Tibial artery (tissue), 4 donors: Measurements from ENCODE around the gene PTCD2.

Experiments used
- DNase-seq, 2 donors: peaks; one replicate each; pipeline ENCODE4 v3.0.0-alpha.2; 2019
- H3K27ac ChIP-seq, 2 donors: fragments of 200-600 bp; sonication (generic) in 1 of 2; 1 replicate in 1 of 2; 2 replicates in 1 of 2; pipeline ENCODE4 v1.5.1; 2018 to 2019; ENCODE audit warnings: mild to moderate bottlenecking in 1 of 2
- H3K27me3 ChIP-seq, 2 donors: fragments of 200-600 bp; sonication (generic) in 1 of 2; one replicate each; pipeline versions ENCODE4 v1.5.1 to v1.6.0; 2016 to 2019
- H3K36me3 ChIP-seq, 3 donors: fragments of 200-600 bp; sonication (generic) in 2 of 3; one replicate each; pipeline ENCODE4 v1.5.1; 2016 to 2019; ENCODE audit warnings: mild to moderate bottlenecking in 2 of 3
- H3K4me1 ChIP-seq, 4 donors: fragments of 200-600 bp; sonication (generic) in 2 of 4; 1 replicate in 3 of 4; 2 replicates in 1 of 4; pipeline ENCODE4 v1.5.1; 2016 to 2019
- H3K4me3 ChIP-seq, 2 donors: fragments of 200-600 bp; sonication (generic) in 1 of 2; 1 replicate in 1 of 2; 2 replicates in 1 of 2; pipeline ENCODE4 v1.5.1; 2018 to 2019; ENCODE audit warnings: mild to moderate bottlenecking in 2 of 2
- H3K9me3 ChIP-seq, 3 donors: fragments of 200-600 bp; sonication (generic) in 1 of 3; one replicate each; pipeline ENCODE4 v1.5.1; 2016 to 2019
- CTCF ChIP-seq, 2 experiments: fragments of 200-600 bp in 1 of 2; fragments of 450-650 bp in 1 of 2; IDR thresholded peaks; one replicate each; pipeline ENCODE4 v1.5.1; 2017 to 2019; ENCODE audit warnings: antibody characterized with exemption in 2 of 2, mild to moderate bottlenecking in 1 of 2, moderate library complexity in 1 of 2
- intact Hi-C: fragments of 100-400 bp; cut with DNase I; formaldehyde crosslinking; loops from one replicate; pipeline ENCODE4 v1.15.0; 2023; ENCODE audit warnings: low total_unique reads

The PTCD2 gene

GRCh38 chr5:72372331-72372730 is 52.2 kb downstream of the PTCD2 start:
- no peak overlapping the region for H3K4me3 ChIP-seq
- intact Hi-C loops = loop anchor here (5.0 to 10.0 kb wide), 2 partner anchors 135 to 232 kb away; partner anchors contain the start of gene ZNF366
- no peaks in the 10 kb centered on the region for H3K9me3 ChIP-seq
- H3K36me3 ChIP-seq = no peaks in the 10 kb centered on the region
- H3K27ac ChIP-seq = no peak overlapping the region
- DNase-seq = no peak
- peaks cover 0 to 24% (median 2%) of the 10 kb centered on the region in 4 donors for H3K4me1 ChIP-seq
- H3K27me3 ChIP-seq = no peaks in the 10 kb centered on the region
- TF ChIP-seq CTCF (IDR thresholded peaks at IDR 0.05) = no peak

GRCh38 chr5:72372923-72373322 is 52.8 kb downstream of the PTCD2 start:
- no peaks in the 10 kb centered on the region for H3K36me3 ChIP-seq
- intact Hi-C loops = loop anchor here (5.0 to 10.0 kb wide), 2 partner anchors 134 to 232 kb away; partner anchors contain the start of gene ZNF366

GRCh38 chr5:72374844-72375243 is 54.7 kb downstream of the PTCD2 start:
- H3K4me1 ChIP-seq = peaks cover 0 to 33% (median 21%) of the 10 kb centered on the region in 4 donors
- no peak for TF ChIP-seq CTCF (IDR thresholded peaks at IDR 0.05)
- DNase-seq = no peak
- intact Hi-C loops = loop anchor here (5.0 to 10.0 kb wide), 2 partner anchors 132 to 230 kb away; partner anchors contain the start of gene ZNF366
- no peaks in the 10 kb centered on the region for H3K36me3 ChIP-seq
- no peaks in the 10 kb centered on the region for H3K27me3 ChIP-seq
- H3K9me3 ChIP-seq = no peaks in the 10 kb centered on the region
- H3K27ac ChIP-seq = no peak overlapping the region
- H3K4me3 ChIP-seq = no peak overlapping the region

More at GRCh38 chr5:72372923-72373322, 52.8 kb downstream of the PTCD2 start:
- peaks cover 0 to 30% (median 8%) of the 10 kb centered on the region in 4 donors for H3K4me1 ChIP-seq
- DNase-seq = no peak
- TF ChIP-seq CTCF (IDR thresholded peaks at IDR 0.05) = no peak
- no peak overlapping the region for H3K27ac ChIP-seq
- no peaks in the 10 kb centered on the region for H3K9me3 ChIP-seq
- H3K4me3 ChIP-seq = no peak overlapping the region
- no peaks in the 10 kb centered on the region for H3K27me3 ChIP-seq

- H3K4me3 ChIP-seq = no peak overlapping the region
- TF ChIP-seq CTCF (IDR thresholded peaks at IDR 0.05) = no peak
- DNase-seq = no peak
- no peak overlapping the region for H3K27ac ChIP-seq
- no peaks in the 10 kb centered on the region for H3K36me3 ChIP-seq
- H3K9me3 ChIP-seq = no peaks in the 10 kb centered on the region
- no peaks in the 10 kb centered on the region for H3K27me3 ChIP-seq
- peaks cover 0 to 40% (median 24%) of the 10 kb centered on the region in 4 donors for H3K4me1 ChIP-seq
- intact Hi-C loops = loop anchor here (10.0 kb wide), 1 partner anchor 228 kb away; no protein-coding TSS in a partner anchor
Measured at GRCh38 chr5:72376381-72376780, 56.2 kb downstream of the PTCD2 start.

- Histone ChIP-seq H3K4me3 (no peak overlapping the region), H3K4me1 (peaks cover 0 to 41% (median 25%) of the 10 kb centered on the region in 4 donors), H3K36me3 (no peaks in the 10 kb centered on the region), H3K27me3 (no peaks in the 10 kb centered on the region), H3K27ac (peak overlapping the region; percentile 57 to 62), H3K9me3 (no peaks in the 10 kb centered on the region)
- TF ChIP-seq CTCF (IDR thresholded peaks at IDR 0.05) = no peak
- intact Hi-C loops = loop anchor here (10.0 kb wide), 1 partner anchor 227 kb away; no protein-coding TSS in a partner anchor
- DNase-seq = peak; percentile 68 to 87
Measured at GRCh38 chr5:72377910-72378638, 57.9 kb downstream of the PTCD2 start.
